Hematopoietic multipotent progenitor cell treated with erythropoietin and hydrocortisone succinate and interleukin-3 and kit ligand, for 15 days (in vitro differentiated cells): Measurements from ENCODE around the gene ATOX1.
"Not testable (repeated sequence)": the region's sequence is repeated elsewhere in the genome, so short reads cannot be mapped to it uniquely, and the experiment has no call there.

Source experiments
- DNase-seq: peaks from one replicate; pipeline ENCODE4 v3.0.0-alpha.2; 2015; ENCODE audit warnings: low spot score

The ATOX1 gene

GRCh38 chr5:151733358-151734063 is 24.9 kb downstream of the ATOX1 start:
- DNase-seq: no peak

GRCh38 chr5:151730381-151730780 is 28.1 kb downstream of the ATOX1 start:
- DNase-seq: no peak

GRCh38 chr5:151729597-151729996 is 28.8 kb downstream of the ATOX1 start:
- not testable (repeated sequence) for DNase-seq

GRCh38 chr5:151724360-151724759 is 34.1 kb downstream of the ATOX1 start:
- DNase-seq: no peak

GRCh38 chr5:151722546-151722945 is 35.9 kb downstream of the ATOX1 start:
- no peak for DNase-seq

- no peak for DNase-seq
Measured at GRCh38 chr5:151721812-151722391, 36.5 kb downstream of the ATOX1 start.

- no peak for DNase-seq
Measured at GRCh38 chr5:151721087-151721646, 37.3 kb downstream of the ATOX1 start.

- DNase-seq: no peak
Measured at GRCh38 chr5:151720215-151720614, 38.2 kb downstream of the ATOX1 start.

GRCh38 chr5:151719228-151720000 is 39.0 kb downstream of the ATOX1 start:
- DNase-seq: peak; percentile 32

GRCh38 chr5:151718646-151719045 is 39.8 kb downstream of the ATOX1 start:
- DNase-seq: no peak

- DNase-seq: no peak
Measured at GRCh38 chr5:151718153-151718552, 40.3 kb downstream of the ATOX1 start.

GRCh38 chr5:151717416-151717815 is 41.0 kb downstream of the ATOX1 start:
- DNase-seq: no peak

- DNase-seq: no peak
Measured at GRCh38 chr5:151709109-151709735, 49.2 kb downstream of the ATOX1 start.

- no peak for DNase-seq
Measured at GRCh38 chr5:151708126-151708525, 50.3 kb downstream of the ATOX1 start.

GRCh38 chr5:151707567-151707966 is 50.9 kb downstream of the ATOX1 start:
- DNase-seq: no peak

GRCh38 chr5:151706906-151707305 is 51.5 kb downstream of the ATOX1 start:
- DNase-seq: no peak

- DNase-seq: no peak
Measured at GRCh38 chr5:151703780-151704179, 54.7 kb downstream of the ATOX1 start.

- DNase-seq: no peak
Measured at GRCh38 chr5:151703227-151703626, 55.2 kb downstream of the ATOX1 start.

- no peak for DNase-seq
Measured at GRCh38 chr5:151700820-151701219, 57.6 kb downstream of the ATOX1 start.

- DNase-seq: no peak
Measured at GRCh38 chr5:151700296-151700695, 58.1 kb downstream of the ATOX1 start.

- DNase-seq: no peak
Measured at GRCh38 chr5:151699071-151699901, 59.1 kb downstream of the ATOX1 start.
